A673 (cell line): ENCODE measurements around the gene MRPL9.
"Not testable (repeated sequence)": the region's sequence is repeated elsewhere in the genome, so short reads cannot be mapped to it uniquely, and the experiment has no call there.

ENCODE experiments used
- CTCF ChIP-seq: fragments of 300-800, 200-600 bp; sonication (generic); conservative IDR thresholded peaks from 2 replicates; pipeline ENCODE4 v1.5.1; 2017; ENCODE audit warnings: low read depth, mild to moderate bottlenecking, antibody characterized with exemption, low read length, moderate library complexity, mixed read lengths
- EZH2 ChIP-seq: fragments of 200-600 bp; sonication (generic); IDR thresholded peaks from 2 replicates; pipeline ENCODE4 v1.6.1; 2017; ENCODE audit warnings: borderline replicate concordance, low read depth, mild to moderate bottlenecking, mixed read lengths, antibody characterized with exemption, low read length; ENCODE audit not compliant: poor library complexity, severe bottlenecking

GRCh38 chr1:151780736-151781135 is 17.4 kb upstream of the MRPL9 start:
- not testable (repeated sequence) for TF ChIP-seq EZH2, CTCF
